Ishikawa (cell line): ENCODE results near the gene TOP1.

ENCODE experiments used
- EGR1 ChIP-seq: IDR thresholded peaks from 2 replicates; pipeline ENCODE4 v1.6.1; 2012
- YY1 ChIP-seq: IDR thresholded peaks from 2 replicates; pipeline ENCODE4 v1.6.1; 2012; ENCODE audit warnings: low read depth

DNA sequence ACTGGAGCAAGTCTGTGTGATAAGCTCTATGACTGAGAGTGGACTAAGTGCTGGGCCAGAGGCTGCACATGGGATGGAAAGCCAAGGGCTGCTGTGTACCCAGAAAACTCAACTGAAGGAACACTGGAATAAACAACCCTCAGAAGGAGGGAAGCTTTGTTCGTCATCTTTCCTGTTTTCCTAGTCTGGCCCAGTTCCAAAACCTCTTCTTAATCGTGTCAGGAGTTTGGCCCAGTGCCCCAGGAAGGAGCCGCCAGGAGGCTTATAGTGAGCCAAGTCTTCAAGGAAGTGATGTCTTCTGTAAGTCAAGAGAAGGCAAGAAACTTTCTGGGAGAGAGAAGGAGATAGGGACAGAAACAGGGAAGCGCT lies 23.3 kb upstream of the TOP1 start:
- TF ChIP-seq YY1, result no peak
- TF ChIP-seq EGR1, result no peak
